SK-N-MC (cell line): ENCODE results near the gene DDX59.

Source experiments
- EZH2 ChIP-seq: fragments of 200-600 bp; sonication (generic); IDR thresholded peaks from one replicate; pipeline ENCODE4 v1.6.1; 2017; ENCODE audit warnings: antibody characterized with exemption
- FOXP2 ChIP-seq: optimal IDR thresholded peaks from 2 replicates; pipeline ENCODE3; 2011; ENCODE audit warnings: mild to moderate bottlenecking, moderate library complexity; ENCODE audit not compliant: insufficient read depth; ENCODE audit errors: extremely low read length, control extremely low read depth

- TF ChIP-seq FOXP2 (no peak), EZH2 (no peak)
Observed at GRCh38 chr1:200628223-200628881, 41.4 kb downstream of the DDX59 start.
